Activated CD4-positive, alpha-beta memory T cell treated with anti-CD3 and anti-CD28 coated beads for 36 hours (primary cell): ENCODE measurements around the gene ZNF319. TPM values are rescaled to one million over a fixed set of nuclear protein-coding genes. Genes with fewer than 3 reads are reported as not detected.

Experiments used
- CTCF ChIA-PET: fragments of 350-600 bp; sonication (Branson Sonifier 250); formaldehyde crosslinking; loops from one replicate; lab custom pipeline; 2021; ENCODE audit warnings: antibody characterized with exemption, inconsistent platforms; lab: Charles Lee
- POLR2A ChIA-PET: fragments of 350-600 bp; sonication (Branson Sonifier 250); formaldehyde crosslinking; loops from one replicate; lab custom pipeline; 2021; ENCODE audit warnings: antibody characterized with exemption; lab: Charles Lee
- DNase-seq: peaks from one replicate; pipeline ENCODE4 v3.0.0-alpha.2; 2020
- H3K27ac Mint-ChIP-seq: one replicate; pipeline ENCODE4 v1.8.0; 2021; ENCODE audit warnings: mixed read lengths
- H3K27me3 Mint-ChIP-seq: one replicate; pipeline ENCODE4 v1.8.0; 2021; ENCODE audit warnings: mixed read lengths
- H3K36me3 Mint-ChIP-seq: one replicate; pipeline ENCODE4 v1.8.0; 2021; ENCODE audit warnings: mixed read lengths
- H3K4me1 Mint-ChIP-seq: one replicate; pipeline ENCODE4 v1.8.0; 2021; ENCODE audit warnings: low read depth, mixed read lengths
- H3K4me3 Mint-ChIP-seq: one replicate; pipeline ENCODE4 v1.8.0; 2021; ENCODE audit warnings: mild to moderate bottlenecking, mixed read lengths
- H3K9me3 Mint-ChIP-seq: one replicate; pipeline ENCODE4 v1.8.0; 2021; ENCODE audit warnings: mixed read lengths
- intact Hi-C: fragments of 100-400 bp; cut with micrococcal nuclease; formaldehyde crosslinking; loops from one replicate; pipeline ENCODE4 v1.15.1; 2023
- total RNA-seq, 2 experiments: library from RNA; stranded (reverse); gene quantifications; one replicate each; pipeline ENCODE4 v1.2.3, GENCODE V29; 2021

The ZNF319 gene
- total RNA-seq, 2 experiments from 2014 or later: 6.5 to 8.1 TPM

DNA sequence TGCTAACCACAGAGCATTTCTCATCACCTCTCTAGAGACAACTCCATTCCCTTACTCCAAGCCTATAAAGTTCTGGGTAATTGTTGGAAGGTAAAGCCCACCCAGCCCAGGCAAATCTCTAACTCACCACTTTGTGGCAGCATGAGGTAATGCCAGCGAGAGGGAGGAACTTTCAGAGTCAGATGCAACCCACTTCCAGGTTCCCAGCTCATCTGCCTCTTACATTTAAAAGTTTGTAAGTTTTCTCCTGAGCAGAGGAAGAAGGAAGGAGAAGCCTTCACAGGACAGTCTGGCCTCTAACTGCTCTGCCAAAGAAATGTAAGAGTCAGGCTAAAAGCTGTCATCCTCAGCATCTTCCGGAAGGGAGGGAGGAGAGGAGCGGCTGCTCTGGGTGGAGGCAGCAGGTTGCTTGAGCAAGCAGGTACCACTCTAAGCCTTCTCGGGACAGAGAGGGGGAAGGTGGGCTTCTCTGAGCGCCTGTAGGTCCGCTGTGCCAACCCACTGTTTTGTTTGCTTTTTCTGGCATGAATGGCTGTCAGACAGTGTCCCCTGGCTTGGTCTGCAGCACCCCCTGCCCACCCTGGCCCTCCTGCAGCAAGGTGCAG, 1.0 kb downstream of the ZNF319 start:
- DNase-seq: peak; percentile 58

GRCh38 chr16:57998992-57999365, 1.5 kb downstream of the ZNF319 start:
- intact Hi-C loops: loop anchor here (1.0 to 2.0 kb wide), 3 partner anchors 14 to 408 kb away; no protein-coding TSS in a partner anchor
- Mint-ChIP-seq H3K36me3 (peaks cover 18% of the 10 kb centered on the region), H3K27me3 (no peaks in the 10 kb centered on the region), H3K4me3 (peak overlapping the region; percentile 75), H3K4me1 (peaks cover 60% of the 10 kb centered on the region), H3K9me3 (no peaks in the 10 kb centered on the region), H3K27ac (peak overlapping the region; percentile 83)
- ChIA-PET CTCF (interaction anchor here (1.2 to 2.4 kb wide), 6 partner anchors 12 to 423 kb away, joined by 3 to 18 read pairs (median 4); partner anchors contain the start of gene KATNB1), POLR2A (interaction anchor here (1.2 to 2.4 kb wide), 4 partner anchors 10 to 130 kb away, joined by 4 to 9 read pairs (median 4); partner anchors contain the start of gene CFAP20)
- DNase-seq: no peak

More for the DNA sequence above, 1.0 kb downstream of the ZNF319 start:
- peak overlapping the region; percentile 75 for H3K4me3 Mint-ChIP-seq
- no peaks in the 10 kb centered on the region for H3K9me3 Mint-ChIP-seq
- peaks cover 19% of the 10 kb centered on the region for H3K36me3 Mint-ChIP-seq
- ChIA-PET POLR2A (interaction anchor here (1.4 to 2.4 kb wide), 4 partner anchors 11 to 264 kb away, joined by 4 to 9 read pairs (median 4); partner anchors contain the start of genes CFAP20 and KATNB1), CTCF (interaction anchor here (0.6 to 2.4 kb wide), 9 partner anchors 12 to 423 kb away, joined by 3 to 18 read pairs (median 4); partner anchors contain the start of gene KATNB1)
- peak overlapping the region; percentile 83 for H3K27ac Mint-ChIP-seq
- no peaks in the 10 kb centered on the region for H3K27me3 Mint-ChIP-seq
- intact Hi-C loops: loop anchor here (1.0 to 2.0 kb wide), 3 partner anchors 14 to 409 kb away; no protein-coding TSS in a partner anchor
- peaks cover 60% of the 10 kb centered on the region for H3K4me1 Mint-ChIP-seq

- peaks cover 57% of the 10 kb centered on the region for H3K4me1 Mint-ChIP-seq
- peaks cover 15% of the 10 kb centered on the region for H3K36me3 Mint-ChIP-seq
- peak overlapping the region; percentile 83 for H3K27ac Mint-ChIP-seq
- H3K4me3 Mint-ChIP-seq: peak overlapping the region; percentile 75
- ChIA-PET CTCF (interaction anchor here (1.2 to 2.4 kb wide), 3 partner anchors 99 to 263 kb away, joined by 3 to 18 read pairs (median 5); partner anchors contain the start of gene KATNB1), POLR2A (interaction anchor here (0.8 to 1.2 kb wide), 2 partner anchors 14 to 26 kb away, joined by 4 read pairs; no protein-coding TSS in a partner anchor)
- intact Hi-C loops: loop anchor here (2.0 kb wide), 1 partner anchor 408 kb away; no protein-coding TSS in a partner anchor
- DNase-seq: peak; percentile 86
- H3K27me3 Mint-ChIP-seq: no peaks in the 10 kb centered on the region
- H3K9me3 Mint-ChIP-seq: no peaks in the 10 kb centered on the region
Measured at GRCh38 chr16:57998486-57998885, 2.0 kb downstream of the ZNF319 start.

DNA sequence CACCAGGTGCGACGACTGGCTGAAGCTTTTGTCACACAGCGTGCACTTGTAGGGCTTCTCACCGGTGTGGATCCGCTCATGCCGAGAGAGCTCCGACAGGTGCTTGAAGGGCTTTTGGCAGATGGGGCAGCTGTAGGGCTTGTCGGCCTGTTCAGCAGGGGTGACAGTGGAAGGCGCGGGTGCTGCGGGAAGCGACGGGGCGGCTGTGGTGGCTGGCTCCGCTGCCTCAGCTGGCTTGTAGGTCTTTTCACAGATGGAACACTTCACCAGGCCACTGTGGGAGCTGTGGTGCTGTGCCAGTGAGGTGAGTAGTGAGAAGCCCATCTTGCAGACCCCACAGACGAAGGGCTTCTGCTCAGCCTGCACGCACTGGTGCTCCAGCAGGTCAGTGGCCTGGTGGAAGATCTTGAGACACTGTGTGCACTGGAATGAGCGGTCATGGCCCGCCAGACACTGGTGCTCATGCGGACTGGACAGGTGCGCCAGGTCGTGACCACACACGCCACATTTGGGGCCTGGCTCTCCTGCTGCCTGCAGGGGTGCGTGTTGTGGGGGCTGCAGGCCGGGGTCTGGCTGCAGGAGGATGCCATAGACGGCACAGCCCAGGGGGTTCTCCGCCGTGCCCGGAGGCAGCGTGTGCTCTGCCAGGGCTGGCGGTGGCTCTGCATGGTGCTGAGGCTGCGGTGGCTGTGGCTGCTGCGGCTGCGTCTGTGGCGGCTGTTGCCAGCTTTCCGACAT, 2.8 kb downstream of the ZNF319 start:
- H3K4me1 Mint-ChIP-seq: peaks cover 51% of the 10 kb centered on the region
- H3K27ac Mint-ChIP-seq: peak overlapping the region; percentile 83
- DNase-seq: no peak
- no peaks in the 10 kb centered on the region for H3K9me3 Mint-ChIP-seq
- H3K36me3 Mint-ChIP-seq: peaks cover 12% of the 10 kb centered on the region
- intact Hi-C loops: loop anchor here (2.0 kb wide), 1 partner anchor 407 kb away; no protein-coding TSS in a partner anchor
- ChIA-PET POLR2A (interaction anchor here (0.8 to 1.2 kb wide), 2 partner anchors 13 to 27 kb away, joined by 4 read pairs; no protein-coding TSS in a partner anchor), CTCF (interaction anchor here (1.2 to 2.4 kb wide), 4 partner anchors 99 to 421 kb away, joined by 3 to 18 read pairs (median 4); partner anchors contain the start of gene KATNB1)
- peak overlapping the region; percentile 44 for H3K4me3 Mint-ChIP-seq
- H3K27me3 Mint-ChIP-seq: no peaks in the 10 kb centered on the region

- Mint-ChIP-seq H3K9me3 (no peaks in the 10 kb centered on the region), H3K4me3 (no peak overlapping the region), H3K27me3 (no peaks in the 10 kb centered on the region), H3K27ac (no peak overlapping the region), H3K36me3 (peaks cover 12% of the 10 kb centered on the region), H3K4me1 (peaks cover 50% of the 10 kb centered on the region)
- CTCF ChIA-PET: interaction anchor here (1.2 to 2.4 kb wide), 3 partner anchors 98 to 421 kb away, joined by 3 to 18 read pairs (median 3); no protein-coding TSS in a partner anchor
- POLR2A ChIA-PET: no interaction called here
- DNase-seq: no peak
- intact Hi-C loops: no loop called here
Measured at GRCh38 chr16:57997176-57997527, 3.3 kb downstream of the ZNF319 start.

GRCh38 chr16:57996406-57997175, 3.9 kb downstream of the ZNF319 start:
- no peaks in the 10 kb centered on the region for H3K27me3 Mint-ChIP-seq
- POLR2A ChIA-PET: no interaction called here
- peaks cover 44% of the 10 kb centered on the region for H3K4me1 Mint-ChIP-seq
- H3K4me3 Mint-ChIP-seq: no peak overlapping the region
- peaks cover 12% of the 10 kb centered on the region for H3K36me3 Mint-ChIP-seq
- no peak for DNase-seq
- intact Hi-C loops: no loop called here
- CTCF ChIA-PET: interaction anchor here (1.2 kb wide), 2 partner anchors 347 to 420 kb away, joined by 3 read pairs; no protein-coding TSS in a partner anchor
- H3K9me3 Mint-ChIP-seq: no peaks in the 10 kb centered on the region
- H3K27ac Mint-ChIP-seq: no peak overlapping the region

- intact Hi-C loops: no loop called here
Measured at GRCh38 chr16:57995721-57996405, 4.6 kb downstream of the ZNF319 start.

DNA sequence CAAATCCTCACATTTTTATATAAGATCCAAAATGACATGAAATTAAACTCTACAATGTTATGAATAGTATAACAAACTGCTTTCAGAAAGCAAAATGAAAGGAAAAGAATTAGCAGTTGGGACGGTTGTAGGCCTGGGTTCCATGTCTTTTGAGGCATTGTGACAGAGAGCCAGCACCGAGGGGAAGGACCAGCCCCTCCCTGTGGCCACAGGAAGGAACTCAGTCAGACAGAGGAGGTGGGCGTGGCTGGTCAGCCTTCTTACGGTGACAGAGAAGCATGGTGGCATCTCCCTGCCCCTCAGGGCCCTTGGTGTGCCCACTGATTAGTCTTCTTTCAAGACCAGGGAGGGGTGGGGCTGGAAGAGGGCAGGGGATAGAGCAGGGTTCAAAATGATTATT, 5.7 kb downstream of the ZNF319 start:
- ChIA-PET POLR2A (no interaction called here), CTCF (interaction anchor here (2.1 kb wide), 1 partner anchor 95 kb away, joined by 5 read pairs; no protein-coding TSS in a partner anchor)
- Mint-ChIP-seq H3K4me3 (no peak overlapping the region), H3K4me1 (peaks cover 44% of the 10 kb centered on the region), H3K9me3 (no peaks in the 10 kb centered on the region), H3K27ac (peak overlapping the region; percentile 69), H3K36me3 (peaks cover 12% of the 10 kb centered on the region), H3K27me3 (no peaks in the 10 kb centered on the region)
- peak; percentile 71 for DNase-seq
- intact Hi-C loops: no loop called here

More at GRCh38 chr16:57995721-57996405, 4.6 kb downstream of the ZNF319 start:
- Mint-ChIP-seq H3K4me1 (peaks cover 44% of the 10 kb centered on the region), H3K36me3 (peaks cover 12% of the 10 kb centered on the region), H3K27ac (peak overlapping the region; percentile 5), H3K27me3 (no peaks in the 10 kb centered on the region), H3K4me3 (no peak overlapping the region), H3K9me3 (no peaks in the 10 kb centered on the region)
- no peak for DNase-seq
- ChIA-PET POLR2A (no interaction called here), CTCF (interaction anchor here (1.2 kb wide), 1 partner anchor 346 kb away, joined by 3 read pairs; no protein-coding TSS in a partner anchor)

- POLR2A ChIA-PET: no interaction called here
- intact Hi-C loops: no loop called here
- Mint-ChIP-seq H3K9me3 (no peaks in the 10 kb centered on the region), H3K4me3 (no peak overlapping the region), H3K27ac (peak overlapping the region; percentile 69), H3K36me3 (peaks cover 12% of the 10 kb centered on the region), H3K27me3 (no peaks in the 10 kb centered on the region), H3K4me1 (peaks cover 44% of the 10 kb centered on the region)
- CTCF ChIA-PET: interaction anchor here (0.9 to 2.1 kb wide), 3 partner anchors 9 to 237 kb away, joined by 4 to 5 read pairs (median 4); no protein-coding TSS in a partner anchor
- DNase-seq: no peak
Measured at GRCh38 chr16:57994361-57994760, 6.1 kb downstream of the ZNF319 start.

DNA sequence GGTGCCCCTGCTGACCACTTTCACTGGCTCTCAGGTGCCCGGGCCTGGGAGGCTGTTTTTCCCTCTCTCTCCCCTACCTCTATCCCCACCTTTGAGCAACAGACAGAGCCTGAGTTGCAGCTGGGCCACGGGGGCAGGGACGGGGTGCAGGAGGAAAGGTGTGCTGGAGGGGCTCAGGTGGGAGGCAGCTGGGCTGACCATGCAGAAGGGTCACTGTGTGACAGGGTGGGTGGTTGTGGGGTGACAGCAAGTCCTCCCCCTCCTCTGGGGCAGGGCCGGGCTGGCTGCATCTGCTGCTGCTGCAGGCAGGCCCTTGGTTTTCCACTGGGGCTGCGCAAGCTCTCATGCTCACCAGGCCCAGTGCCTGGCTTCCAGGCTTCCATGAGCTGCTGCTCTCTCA, 6.6 kb downstream of the ZNF319 start:
- intact Hi-C loops: no loop called here
- CTCF ChIA-PET: interaction anchor here (0.9 to 2.1 kb wide), 3 partner anchors 9 to 236 kb away, joined by 4 to 5 read pairs (median 4); no protein-coding TSS in a partner anchor
- Mint-ChIP-seq H3K4me3 (no peak overlapping the region), H3K36me3 (peaks cover 12% of the 10 kb centered on the region), H3K4me1 (peaks cover 39% of the 10 kb centered on the region), H3K9me3 (no peaks in the 10 kb centered on the region), H3K27me3 (no peaks in the 10 kb centered on the region), H3K27ac (no peak overlapping the region)
- POLR2A ChIA-PET: no interaction called here
- DNase-seq: no peak
